WTC11 (cell line): ENCODE results near the gene WSB1. TPM values are rescaled to one million over a fixed set of nuclear protein-coding genes. Genes with fewer than 3 reads are reported as not detected.

Experiments
- ATAC-seq: fragments of 200-7000 bp; cut with Tn5 transposase; 2 replicates; pipeline ENCODE4 v1.10.0; 2021; ENCODE audit warnings: mild to moderate bottlenecking, moderate library complexity
- CTCF ChIA-PET: fragments of 300-600 bp; sonication (Branson Sonifier 250); formaldehyde crosslinking; loops from one replicate; lab custom pipeline; 2021; ENCODE audit warnings: antibody characterized with exemption; lab: Charles Lee
- POLR2A ChIA-PET: fragments of 350-600 bp; sonication (Branson Sonifier 250); formaldehyde crosslinking; loops from one replicate; lab custom pipeline; 2021; ENCODE audit warnings: antibody characterized with exemption; lab: Charles Lee
- DNase-seq: peaks from one replicate; pipeline ENCODE4 v3.0.0; 2021; ENCODE audit warnings: low spot score
- H3K27ac Mint-ChIP-seq: 2 replicates; pipeline ENCODE4 v1.8.0; 2021; ENCODE audit warnings: mixed read lengths
- H3K27me3 Mint-ChIP-seq: 2 replicates; pipeline ENCODE4 v1.8.0; 2021; ENCODE audit warnings: low read depth, mild to moderate bottlenecking, moderate library complexity, mixed read lengths
- H3K36me3 Mint-ChIP-seq: 2 replicates; pipeline ENCODE4 v1.8.0; 2021; ENCODE audit warnings: mixed read lengths
- H3K4me1 Mint-ChIP-seq: 2 replicates; pipeline ENCODE4 v1.8.0; 2022; ENCODE audit warnings: mixed read lengths
- H3K4me3 Mint-ChIP-seq: 2 replicates; pipeline ENCODE4 v1.8.0; 2021; ENCODE audit warnings: mild to moderate bottlenecking, moderate library complexity, mixed read lengths
- H3K9me3 Mint-ChIP-seq: 2 replicates; pipeline ENCODE4 v1.8.0; 2021; ENCODE audit warnings: mixed read lengths
- CREB1 ChIP-seq: sonication (generic); formaldehyde crosslinking; IDR thresholded peaks from 2 replicates; pipeline ENCODE4 v1.8.0; 2023; ENCODE audit warnings: mild to moderate bottlenecking, missing genetic modification reagents
- GABPB1 ChIP-seq: sonication (generic); formaldehyde crosslinking; IDR thresholded peaks from 2 replicates; pipeline ENCODE4 v1.8.1; 2023; ENCODE audit warnings: mild to moderate bottlenecking, missing genetic modification reagents
- GRHL2 ChIP-seq: fragments of 250-450 bp; sonication (Bioruptor Pico); IDR thresholded peaks from 2 replicates; pipeline ENCODE4 v1.8.0; 2022; ENCODE audit warnings: mild to moderate bottlenecking, moderate library complexity; ENCODE audit not compliant: insufficient replicate concordance, severe bottlenecking
- HMGA2 ChIP-seq: fragments of 250-450 bp; sonication (Bioruptor Pico); IDR thresholded peaks from 2 replicates; pipeline ENCODE4 v1.4.0; 2021; ENCODE audit warnings: mild to moderate bottlenecking, moderate library complexity
- MXD4 ChIP-seq: fragments of 250-450 bp; sonication (Bioruptor Pico); IDR thresholded peaks from 2 replicates; pipeline ENCODE4 v1.8.0; 2021; ENCODE audit warnings: mild to moderate bottlenecking, moderate library complexity, borderline replicate concordance
- NFATC4 ChIP-seq: fragments of 250-450 bp; sonication (Bioruptor Pico); IDR thresholded peaks from 2 replicates; pipeline ENCODE4 v1.9.0; 2021; ENCODE audit warnings: mild to moderate bottlenecking
- NR3C1 ChIP-seq: sonication (generic); formaldehyde crosslinking; conservative IDR thresholded peaks from 2 replicates; pipeline ENCODE4 v1.8.1; 2023; ENCODE audit warnings: low read depth, mild to moderate bottlenecking, missing genetic modification reagents
- OVOL2 ChIP-seq: fragments of 250-450 bp; sonication (Bioruptor Pico); IDR thresholded peaks from 2 replicates; pipeline ENCODE4 v1.9.0; 2021; ENCODE audit warnings: mild to moderate bottlenecking, borderline replicate concordance
- ZNF121 ChIP-seq: sonication (generic); formaldehyde crosslinking; IDR thresholded peaks from 2 replicates; pipeline ENCODE4 v1.8.0; 2023; ENCODE audit warnings: missing genetic modification reagents
- ZNF138 ChIP-seq: sonication (generic); formaldehyde crosslinking; conservative IDR thresholded peaks from 2 replicates; pipeline ENCODE4 v1.8.1; 2022; ENCODE audit warnings: mild to moderate bottlenecking, moderate library complexity, missing genetic modification reagents
- ZNF232 ChIP-seq: sonication (generic); formaldehyde crosslinking; IDR thresholded peaks from 2 replicates; pipeline ENCODE4 v1.8.0; 2022; ENCODE audit warnings: mild to moderate bottlenecking, missing genetic modification reagents
- ZNF396 ChIP-seq: fragments of 250-450 bp; sonication (Bioruptor Pico); IDR thresholded peaks from 2 replicates; pipeline ENCODE4 v1.8.0; 2021; ENCODE audit warnings: mild to moderate bottlenecking, moderate library complexity, borderline replicate concordance
- ZNF671 ChIP-seq: fragments of 250-450 bp; sonication (Bioruptor Pico); IDR thresholded peaks from 2 replicates; pipeline ENCODE4 v1.8.0; 2021; ENCODE audit warnings: mild to moderate bottlenecking
- total RNA-seq: library from RNA; stranded (reverse); gene quantifications from 3 replicates; pipeline ENCODE4 v1.2.3, GENCODE V29; 2021
- TF ChIP-seq, protein P1 (sequence below): sonication (generic); formaldehyde crosslinking; IDR thresholded peaks from 2 replicates; pipeline ENCODE4 v1.8.1; 2023; ENCODE audit warnings: mild to moderate bottlenecking, missing genetic modification reagents, moderate library complexity
- TF ChIP-seq, protein P2 (sequence below): sonication (generic); formaldehyde crosslinking; IDR thresholded peaks from 2 replicates; pipeline ENCODE4 v1.8.0; 2023; ENCODE audit warnings: missing genetic modification reagents, mild to moderate bottlenecking, borderline replicate concordance
- TF ChIP-seq, protein P3 (sequence below): sonication (generic); formaldehyde crosslinking; conservative IDR thresholded peaks from 2 replicates; pipeline ENCODE4 v1.8.1; 2022; ENCODE audit warnings: mild to moderate bottlenecking, missing genetic modification reagents
- TF ChIP-seq, protein P4 (sequence below): sonication (generic); formaldehyde crosslinking; IDR thresholded peaks from 2 replicates; pipeline ENCODE4 v1.8.0; 2022; ENCODE audit warnings: mild to moderate bottlenecking, missing genetic modification reagents
- TF ChIP-seq, protein P5 (sequence below): fragments of 200-600 bp; IDR thresholded peaks from 2 replicates; pipeline ENCODE4 v1.8.0; 2022; ENCODE audit warnings: antibody characterized with exemption

WSB1 gene
- total RNA-seq, 1 experiment from 2014 or later = 167 TPM

DNA sequence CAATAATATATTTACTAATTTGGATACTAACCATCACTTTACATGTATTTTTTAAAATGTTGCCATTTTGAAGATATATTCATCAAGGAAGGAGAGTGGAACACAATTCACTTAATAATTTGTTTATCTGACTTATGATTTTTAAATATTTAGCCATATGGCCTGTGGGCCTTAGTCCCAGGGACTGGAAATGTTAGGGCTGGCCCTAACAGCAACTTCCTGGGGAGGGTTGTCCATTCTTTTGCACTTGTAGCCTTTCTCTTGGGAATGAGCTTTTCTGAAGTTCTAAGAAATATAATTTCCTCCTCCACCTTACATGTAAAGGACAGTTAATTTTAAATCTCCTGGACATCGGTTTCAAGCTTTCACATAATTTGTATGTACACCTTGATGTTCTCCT lies 27.7 kb upstream of the WSB1 start:
- no peak for DNase-seq
- Mint-ChIP-seq H3K36me3 (no peaks in the 10 kb centered on the region), H3K9me3 (no peaks in the 10 kb centered on the region), H3K27me3 (peaks cover 3% of the 10 kb centered on the region; the same call in 1 of the 2 replicates), H3K4me1 (peaks cover 10% of the 10 kb centered on the region), H3K27ac (no peak overlapping the region), H3K4me3 (no peak overlapping the region)
- no peak for TF ChIP-seq HMGA2 (CRISPR knock-in tag)
- no peak for TF ChIP-seq CREB1 (CRISPR knock-in tag)
- TF ChIP-seq ZNF121 (CRISPR knock-in tag) = no peak
- ChIA-PET POLR2A (no interaction called here), CTCF (no interaction called here)
- no peak for ATAC-seq

DNA sequence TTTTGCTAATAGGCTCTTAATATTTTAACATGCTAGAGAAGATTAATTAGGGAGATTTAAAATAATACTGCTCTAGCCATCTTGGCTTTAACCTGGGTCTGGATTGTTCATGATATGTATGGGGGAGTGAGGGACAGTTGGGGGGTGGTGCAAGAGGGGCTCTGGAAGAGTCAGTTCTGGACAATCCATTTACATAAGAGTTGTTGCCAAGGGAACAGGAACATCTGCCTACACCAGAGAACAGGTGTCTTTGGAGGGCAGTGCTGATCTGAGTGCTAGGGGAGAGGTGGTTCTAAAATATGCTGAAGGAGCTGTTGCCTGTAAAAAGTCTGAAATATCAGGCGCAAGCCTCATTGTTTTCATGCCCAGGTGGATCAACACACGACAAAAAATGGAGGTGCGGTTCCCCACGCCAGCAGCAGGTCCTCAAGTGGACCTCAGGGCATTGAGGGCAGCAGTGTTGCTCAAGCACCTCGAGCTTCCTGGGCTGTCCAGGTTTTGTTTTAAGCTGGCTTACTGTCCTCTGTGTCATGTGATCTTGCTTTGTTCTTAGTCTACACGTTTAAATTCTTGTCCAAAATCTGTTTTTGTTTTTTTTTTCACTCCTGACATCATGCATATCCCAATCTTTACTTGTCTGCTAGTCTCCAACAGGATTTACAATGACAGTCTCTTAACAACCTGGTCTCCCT lies 25.4 kb upstream of the WSB1 start:
- TF ChIP-seq ZNF138 (CRISPR knock-in tag) (no peak), ZNF232 (CRISPR knock-in tag) (no peak), GRHL2 (CRISPR knock-in tag) (no peak), MXD4 (CRISPR knock-in tag) (no peak), ZNF671 (CRISPR knock-in tag) (no peak), NR3C1 (CRISPR knock-in tag) (no peak), NFATC4 (CRISPR knock-in tag) (no peak), GABPB1 (no peak), ZNF396 (CRISPR knock-in tag) (no peak), OVOL2 (CRISPR knock-in tag) (no peak)
- TF ChIP-seq, protein P1, sequence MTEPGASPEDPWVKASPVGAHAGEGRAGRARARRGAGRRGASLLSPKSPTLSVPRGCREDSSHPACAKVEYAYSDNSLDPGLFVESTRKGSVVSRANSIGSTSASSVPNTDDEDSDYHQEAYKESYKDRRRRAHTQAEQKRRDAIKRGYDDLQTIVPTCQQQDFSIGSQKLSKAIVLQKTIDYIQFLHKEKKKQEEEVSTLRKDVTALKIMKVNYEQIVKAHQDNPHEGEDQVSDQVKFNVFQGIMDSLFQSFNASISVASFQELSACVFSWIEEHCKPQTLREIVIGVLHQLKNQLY (CRISPR knock-in tag) = no peak
- TF ChIP-seq, protein P2, sequence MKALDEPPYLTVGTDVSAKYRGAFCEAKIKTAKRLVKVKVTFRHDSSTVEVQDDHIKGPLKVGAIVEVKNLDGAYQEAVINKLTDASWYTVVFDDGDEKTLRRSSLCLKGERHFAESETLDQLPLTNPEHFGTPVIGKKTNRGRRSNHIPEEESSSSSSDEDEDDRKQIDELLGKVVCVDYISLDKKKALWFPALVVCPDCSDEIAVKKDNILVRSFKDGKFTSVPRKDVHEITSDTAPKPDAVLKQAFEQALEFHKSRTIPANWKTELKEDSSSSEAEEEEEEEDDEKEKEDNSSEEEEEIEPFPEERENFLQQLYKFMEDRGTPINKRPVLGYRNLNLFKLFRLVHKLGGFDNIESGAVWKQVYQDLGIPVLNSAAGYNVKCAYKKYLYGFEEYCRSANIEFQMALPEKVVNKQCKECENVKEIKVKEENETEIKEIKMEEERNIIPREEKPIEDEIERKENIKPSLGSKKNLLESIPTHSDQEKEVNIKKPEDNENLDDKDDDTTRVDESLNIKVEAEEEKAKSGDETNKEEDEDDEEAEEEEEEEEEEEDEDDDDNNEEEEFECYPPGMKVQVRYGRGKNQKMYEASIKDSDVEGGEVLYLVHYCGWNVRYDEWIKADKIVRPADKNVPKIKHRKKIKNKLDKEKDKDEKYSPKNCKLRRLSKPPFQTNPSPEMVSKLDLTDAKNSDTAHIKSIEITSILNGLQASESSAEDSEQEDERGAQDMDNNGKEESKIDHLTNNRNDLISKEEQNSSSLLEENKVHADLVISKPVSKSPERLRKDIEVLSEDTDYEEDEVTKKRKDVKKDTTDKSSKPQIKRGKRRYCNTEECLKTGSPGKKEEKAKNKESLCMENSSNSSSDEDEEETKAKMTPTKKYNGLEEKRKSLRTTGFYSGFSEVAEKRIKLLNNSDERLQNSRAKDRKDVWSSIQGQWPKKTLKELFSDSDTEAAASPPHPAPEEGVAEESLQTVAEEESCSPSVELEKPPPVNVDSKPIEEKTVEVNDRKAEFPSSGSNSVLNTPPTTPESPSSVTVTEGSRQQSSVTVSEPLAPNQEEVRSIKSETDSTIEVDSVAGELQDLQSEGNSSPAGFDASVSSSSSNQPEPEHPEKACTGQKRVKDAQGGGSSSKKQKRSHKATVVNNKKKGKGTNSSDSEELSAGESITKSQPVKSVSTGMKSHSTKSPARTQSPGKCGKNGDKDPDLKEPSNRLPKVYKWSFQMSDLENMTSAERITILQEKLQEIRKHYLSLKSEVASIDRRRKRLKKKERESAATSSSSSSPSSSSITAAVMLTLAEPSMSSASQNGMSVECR (CRISPR knock-in tag) = no peak
- TF ChIP-seq, protein P3, sequence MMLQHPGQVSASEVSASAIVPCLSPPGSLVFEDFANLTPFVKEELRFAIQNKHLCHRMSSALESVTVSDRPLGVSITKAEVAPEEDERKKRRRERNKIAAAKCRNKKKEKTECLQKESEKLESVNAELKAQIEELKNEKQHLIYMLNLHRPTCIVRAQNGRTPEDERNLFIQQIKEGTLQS (CRISPR knock-in tag) = no peak
- TF ChIP-seq, protein P4, sequence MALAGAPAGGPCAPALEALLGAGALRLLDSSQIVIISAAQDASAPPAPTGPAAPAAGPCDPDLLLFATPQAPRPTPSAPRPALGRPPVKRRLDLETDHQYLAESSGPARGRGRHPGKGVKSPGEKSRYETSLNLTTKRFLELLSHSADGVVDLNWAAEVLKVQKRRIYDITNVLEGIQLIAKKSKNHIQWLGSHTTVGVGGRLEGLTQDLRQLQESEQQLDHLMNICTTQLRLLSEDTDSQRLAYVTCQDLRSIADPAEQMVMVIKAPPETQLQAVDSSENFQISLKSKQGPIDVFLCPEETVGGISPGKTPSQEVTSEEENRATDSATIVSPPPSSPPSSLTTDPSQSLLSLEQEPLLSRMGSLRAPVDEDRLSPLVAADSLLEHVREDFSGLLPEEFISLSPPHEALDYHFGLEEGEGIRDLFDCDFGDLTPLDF = no peak
- TF ChIP-seq, protein P5, sequence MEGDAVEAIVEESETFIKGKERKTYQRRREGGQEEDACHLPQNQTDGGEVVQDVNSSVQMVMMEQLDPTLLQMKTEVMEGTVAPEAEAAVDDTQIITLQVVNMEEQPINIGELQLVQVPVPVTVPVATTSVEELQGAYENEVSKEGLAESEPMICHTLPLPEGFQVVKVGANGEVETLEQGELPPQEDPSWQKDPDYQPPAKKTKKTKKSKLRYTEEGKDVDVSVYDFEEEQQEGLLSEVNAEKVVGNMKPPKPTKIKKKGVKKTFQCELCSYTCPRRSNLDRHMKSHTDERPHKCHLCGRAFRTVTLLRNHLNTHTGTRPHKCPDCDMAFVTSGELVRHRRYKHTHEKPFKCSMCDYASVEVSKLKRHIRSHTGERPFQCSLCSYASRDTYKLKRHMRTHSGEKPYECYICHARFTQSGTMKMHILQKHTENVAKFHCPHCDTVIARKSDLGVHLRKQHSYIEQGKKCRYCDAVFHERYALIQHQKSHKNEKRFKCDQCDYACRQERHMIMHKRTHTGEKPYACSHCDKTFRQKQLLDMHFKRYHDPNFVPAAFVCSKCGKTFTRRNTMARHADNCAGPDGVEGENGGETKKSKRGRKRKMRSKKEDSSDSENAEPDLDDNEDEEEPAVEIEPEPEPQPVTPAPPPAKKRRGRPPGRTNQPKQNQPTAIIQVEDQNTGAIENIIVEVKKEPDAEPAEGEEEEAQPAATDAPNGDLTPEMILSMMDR = no peak
- TF ChIP-seq, all 79 proteins: peak for 0
- DNase-seq (no peak), ATAC-seq (no peak)
- Mint-ChIP-seq H3K9me3 (no peaks in the 10 kb centered on the region), H3K36me3 (no peaks in the 10 kb centered on the region), H3K27ac (no peak overlapping the region), H3K4me3 (no peak overlapping the region), H3K4me1 (peaks cover 10% of the 10 kb centered on the region), H3K27me3 (no peaks in the 10 kb centered on the region; the same call in 1 of the 2 replicates)
- ChIA-PET POLR2A (no interaction called here), CTCF (interaction anchor here (1.4 to 1.6 kb wide), 2 partner anchors 22 to 23 kb away, joined by 3 to 4 read pairs; no protein-coding TSS in a partner anchor)
